Activated CD8-positive, alpha-beta memory T cell treated with anti-CD3 and anti-CD28 coated beads, Interleukin-2, amount 50 U/mL, for 1 hour (primary cell): ENCODE data around the gene KCTD12.

Experiments
- DNase-seq: peaks from one replicate; pipeline ENCODE4 v3.0.0-alpha.2; 2020; ENCODE audit errors: extremely low read depth

The KCTD12 gene

DNA sequence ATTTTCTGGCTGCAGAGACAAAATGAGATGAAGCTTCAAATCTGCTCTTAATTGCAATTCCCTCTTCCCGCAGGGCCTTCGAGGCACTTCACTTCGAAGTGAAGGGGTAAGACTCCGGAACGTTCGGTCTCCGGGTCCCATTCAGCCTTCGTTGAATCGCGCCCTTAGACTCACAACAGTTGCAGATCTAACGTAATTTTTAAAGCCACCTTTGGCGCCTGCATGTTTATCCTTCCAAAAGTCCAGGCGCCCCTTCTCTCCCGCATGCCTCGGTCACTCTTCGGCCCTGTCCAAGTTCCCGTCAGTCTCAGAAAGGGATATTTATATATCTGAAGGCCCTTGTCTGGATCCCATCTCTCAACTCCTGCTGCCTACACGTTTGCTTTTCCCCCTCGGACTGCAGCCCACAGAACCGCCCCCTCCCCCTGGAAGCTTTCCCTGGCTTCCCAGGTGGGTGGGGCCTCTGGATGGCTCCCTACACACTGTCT, 915 bp upstream of the KCTD12 start:
- DNase-seq, result no peak

DNA sequence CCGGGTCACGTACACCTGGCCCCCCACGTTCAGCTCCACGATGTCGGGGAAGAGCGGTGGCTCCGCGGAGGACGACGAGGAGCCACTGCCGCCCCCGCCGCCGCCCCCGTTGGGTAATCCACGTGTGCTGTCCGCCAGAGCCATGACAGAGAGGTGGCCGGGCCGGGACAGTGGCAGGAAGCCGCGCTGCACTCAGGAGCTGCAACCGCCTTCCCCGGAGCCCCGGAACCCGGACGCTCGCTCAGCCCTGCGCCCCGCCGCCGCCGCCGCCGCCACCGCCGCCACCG, 257 bp downstream of the KCTD12 start:
- no peak for DNase-seq

DNA sequence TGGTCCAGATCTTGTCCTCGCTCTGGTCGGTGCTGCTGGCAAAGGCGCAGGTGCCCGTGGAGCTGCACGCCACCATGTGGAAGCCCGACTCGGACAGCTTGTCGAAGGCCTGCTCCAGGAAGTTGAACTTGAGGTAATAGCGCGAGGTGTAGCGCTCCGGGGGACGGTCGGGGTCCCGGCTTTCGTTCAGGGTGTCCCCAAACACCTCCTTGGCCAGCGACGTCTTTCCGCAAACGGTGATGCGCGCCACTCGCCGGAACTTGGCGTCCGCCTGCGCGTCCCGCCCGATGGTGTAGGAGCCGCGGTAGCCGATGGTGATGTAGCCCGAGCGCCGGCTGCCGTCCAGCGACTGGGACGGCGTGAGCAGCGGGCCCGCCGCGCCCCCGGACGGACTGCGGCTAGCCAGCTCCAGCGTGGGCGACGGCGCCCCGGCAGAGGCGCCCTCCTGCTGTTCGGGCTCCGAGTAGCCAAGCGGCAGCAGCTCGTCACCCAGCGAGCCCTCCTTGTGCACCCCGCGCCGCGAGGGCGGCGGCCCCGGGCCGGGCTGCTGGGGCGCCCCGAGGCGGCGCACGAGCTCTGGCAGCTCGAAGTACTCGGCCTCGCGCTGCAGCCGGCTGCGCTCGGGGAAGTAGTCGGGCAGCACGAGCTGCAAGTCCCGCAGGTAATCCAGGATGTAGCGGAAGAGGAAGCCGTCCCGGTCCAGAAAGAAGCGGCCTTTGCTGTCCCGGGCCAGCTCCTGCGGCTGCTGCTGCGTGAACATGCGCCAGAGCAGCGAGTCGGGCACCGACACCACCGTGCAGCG, 801 bp downstream of the KCTD12 start:
- DNase-seq, result no peak

DNA sequence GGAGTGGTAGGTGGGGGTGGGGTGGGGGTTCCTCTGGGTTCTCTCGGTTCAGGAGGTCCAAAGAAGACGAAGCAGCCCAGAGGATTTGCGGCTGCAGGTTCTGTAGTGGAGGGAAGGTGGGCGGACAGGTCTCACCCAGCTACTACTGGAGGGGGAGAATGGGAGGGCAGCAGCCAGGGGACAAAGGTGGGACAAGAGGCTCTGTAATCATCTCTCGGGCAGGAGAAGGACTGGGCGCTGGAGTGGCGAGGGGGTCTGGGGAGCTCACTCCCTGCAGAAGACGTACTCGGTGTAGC, 1.4 kb downstream of the KCTD12 start:
- DNase-seq, result no peak

DNA sequence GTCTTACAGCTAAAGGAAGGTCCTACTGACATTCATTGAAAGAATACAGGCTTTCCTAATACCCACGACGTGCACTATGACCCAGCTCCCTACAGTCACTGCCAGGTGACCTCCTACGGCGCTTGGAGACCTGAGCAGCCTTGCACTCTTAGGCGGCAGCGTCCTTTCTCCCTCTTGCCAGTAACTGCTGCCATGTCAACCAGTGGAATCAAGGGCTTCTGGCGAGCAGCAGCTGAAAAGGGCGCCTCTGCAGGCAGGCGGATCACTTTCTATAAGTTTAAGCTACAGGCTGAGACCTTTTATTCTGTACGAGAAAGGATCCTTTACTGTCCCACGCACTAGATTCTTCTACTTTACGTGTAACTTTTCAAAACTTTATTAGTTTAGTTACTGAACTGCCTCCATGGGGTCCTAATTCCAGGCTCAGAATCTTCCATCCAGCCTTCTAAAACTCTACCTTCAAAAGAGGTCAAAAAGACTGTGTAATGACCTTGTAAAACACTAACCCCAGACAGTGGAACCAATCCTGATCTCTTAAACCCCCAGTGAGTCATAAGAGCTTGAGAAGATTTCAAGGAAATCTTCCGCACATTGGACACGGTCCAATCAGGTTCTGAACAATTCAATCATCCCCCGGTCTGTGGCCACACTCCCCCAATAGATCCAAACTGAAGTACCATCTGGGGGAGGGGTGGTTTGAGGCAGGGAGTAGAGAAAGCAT, 1.9 kb downstream of the KCTD12 start:
- DNase-seq, result no peak

DNA sequence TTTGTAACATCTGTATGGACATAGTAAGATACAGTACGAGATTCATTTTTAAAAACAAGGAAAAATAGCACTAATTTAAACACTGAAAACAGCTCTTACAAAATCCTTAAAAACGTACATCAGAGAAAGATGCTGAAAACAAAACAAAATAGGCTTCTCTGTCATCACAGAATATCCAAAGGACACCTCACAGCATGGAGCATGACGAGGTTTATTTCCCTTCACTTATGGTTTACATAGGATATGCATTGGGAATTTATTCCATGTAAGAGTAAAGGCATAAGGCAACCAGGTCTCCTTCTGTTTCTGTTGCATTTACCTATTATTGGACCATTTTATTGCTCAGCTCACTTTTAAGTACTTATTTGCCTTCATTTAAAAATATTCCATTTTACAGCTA, 3.0 kb downstream of the KCTD12 start:
- no peak for DNase-seq

DNA sequence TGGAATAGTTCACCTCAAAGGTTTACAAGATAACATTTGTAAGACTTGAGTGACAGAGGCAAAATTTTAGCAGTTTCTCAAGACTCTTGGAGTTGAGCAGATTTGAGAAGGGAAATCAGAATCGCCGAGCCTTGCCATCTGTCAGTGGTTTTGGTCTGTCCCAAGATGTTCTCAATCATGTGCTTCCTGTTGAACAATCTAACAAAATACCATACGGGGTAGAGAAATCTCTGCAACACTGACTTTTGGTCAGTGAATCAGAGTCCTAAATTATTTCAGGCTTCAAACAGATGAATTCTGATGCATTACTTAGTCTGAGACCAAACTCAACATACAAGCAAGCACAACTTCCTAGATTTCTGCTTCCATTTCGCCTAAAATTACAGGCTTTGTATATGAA, 3.8 kb downstream of the KCTD12 start:
- DNase-seq, result no peak

DNA sequence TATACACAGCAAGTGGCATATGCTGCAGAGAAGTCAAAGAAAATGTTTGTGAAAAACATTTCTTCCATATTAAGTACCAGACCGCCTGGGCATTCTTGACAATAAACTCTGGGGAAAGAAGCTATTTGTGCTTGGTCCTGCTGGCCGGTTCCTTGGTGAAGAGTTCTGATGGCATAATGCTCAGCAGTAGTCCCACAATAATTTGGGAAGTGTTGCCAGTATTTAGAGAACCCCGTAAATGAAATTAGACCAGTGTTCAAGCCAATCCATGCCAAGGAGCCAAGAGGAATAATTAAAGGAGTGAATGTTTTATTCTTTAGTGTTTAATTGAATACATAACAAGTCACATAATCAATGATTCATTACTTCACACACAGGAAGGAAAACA, 6.3 kb downstream of the KCTD12 start:
- no peak for DNase-seq

DNA sequence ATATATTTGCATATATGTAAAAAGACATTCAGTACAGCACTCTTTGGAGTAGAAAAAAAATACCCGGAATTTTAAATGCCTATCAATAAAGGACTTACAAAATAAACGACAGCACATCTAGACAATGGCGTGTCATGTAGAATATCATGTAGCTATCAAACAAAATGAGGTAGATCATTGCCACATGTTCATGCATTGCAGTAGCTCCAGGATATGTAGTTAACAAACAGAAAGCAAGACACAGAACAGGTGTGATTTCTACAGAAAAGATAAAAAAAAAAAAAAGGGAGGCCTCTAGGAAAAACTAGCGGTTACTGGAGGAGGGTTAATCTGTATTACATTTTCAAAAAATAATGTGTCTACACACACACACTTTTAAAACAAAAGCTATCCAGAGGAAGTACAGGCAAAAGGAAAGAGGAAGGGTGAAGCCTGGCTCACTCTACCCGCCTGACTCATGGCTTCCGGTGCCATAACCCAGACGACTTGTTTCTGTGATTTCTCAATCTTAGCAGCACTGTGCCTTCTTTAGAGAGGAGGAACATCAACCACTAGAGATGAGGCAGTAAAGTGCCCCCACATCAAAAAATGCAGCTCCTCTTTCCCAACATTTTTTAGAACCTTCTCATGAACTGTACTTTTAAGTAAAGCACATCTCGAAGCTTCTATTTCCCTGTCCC, 6.9 kb downstream of the KCTD12 start:
- no peak for DNase-seq

DNA sequence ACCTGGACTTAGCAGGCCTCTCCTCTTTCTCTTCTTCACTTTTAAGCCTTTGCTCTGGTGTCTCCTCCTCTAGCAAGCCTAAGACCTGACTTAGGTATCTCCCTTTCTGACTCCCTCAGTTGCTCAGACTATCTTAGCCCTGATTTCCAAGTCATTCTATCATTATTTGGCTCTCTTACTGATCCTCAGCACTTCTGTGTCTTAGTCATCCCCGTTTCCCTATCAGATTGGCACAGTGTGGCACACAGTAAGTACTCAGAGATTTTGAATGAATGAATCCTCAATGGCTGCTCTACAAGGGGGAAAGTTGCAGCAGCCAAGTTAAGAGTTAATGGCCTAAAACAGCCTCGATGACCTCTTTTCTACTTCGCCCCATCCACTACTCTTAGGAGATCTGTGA, 8.2 kb downstream of the KCTD12 start:
- no peak for DNase-seq

DNA sequence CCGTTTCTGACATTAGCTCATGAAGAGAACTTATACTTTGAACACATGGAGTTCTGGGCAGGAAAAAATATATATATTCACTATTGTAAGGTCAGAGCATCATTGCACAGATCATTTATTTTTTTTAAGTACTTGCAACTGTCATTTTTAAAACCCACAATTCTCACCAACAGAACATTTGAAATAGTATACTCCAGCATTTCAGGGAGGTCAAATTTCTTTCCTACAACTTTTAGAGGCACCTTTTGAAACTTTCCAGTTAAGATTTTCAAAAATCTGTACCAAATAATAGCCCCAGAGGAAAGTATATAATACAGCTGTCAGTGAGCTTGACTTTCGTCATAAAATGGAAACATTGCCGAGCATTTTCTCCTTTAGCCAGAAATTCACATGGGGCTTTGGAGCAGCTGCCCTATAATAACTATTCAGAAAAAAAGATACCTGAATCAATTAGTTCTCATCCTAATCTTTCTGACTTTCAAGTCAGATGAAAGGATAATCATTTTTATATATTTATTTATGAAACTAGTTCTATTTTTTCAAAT, 10.9 kb downstream of the KCTD12 start:
- no peak for DNase-seq

DNA sequence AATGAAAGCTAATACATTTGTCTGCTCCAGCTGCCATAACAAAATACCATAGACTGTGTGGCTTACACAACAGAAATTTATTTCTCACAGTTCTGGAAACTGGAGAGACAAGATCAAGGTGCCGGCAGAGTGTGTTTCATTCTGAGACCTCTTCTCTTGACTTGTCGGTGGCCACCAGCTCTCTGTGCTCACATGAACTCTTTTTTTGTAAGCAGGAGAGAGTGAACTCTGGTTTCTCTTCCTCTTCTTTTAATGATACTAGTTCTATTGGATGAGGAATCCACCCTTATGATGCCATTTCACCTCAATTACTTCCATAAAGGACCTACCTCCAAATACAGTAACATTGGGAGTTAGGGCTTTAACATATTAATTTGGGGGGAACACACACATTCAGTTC, 11.7 kb downstream of the KCTD12 start:
- no peak for DNase-seq

DNA sequence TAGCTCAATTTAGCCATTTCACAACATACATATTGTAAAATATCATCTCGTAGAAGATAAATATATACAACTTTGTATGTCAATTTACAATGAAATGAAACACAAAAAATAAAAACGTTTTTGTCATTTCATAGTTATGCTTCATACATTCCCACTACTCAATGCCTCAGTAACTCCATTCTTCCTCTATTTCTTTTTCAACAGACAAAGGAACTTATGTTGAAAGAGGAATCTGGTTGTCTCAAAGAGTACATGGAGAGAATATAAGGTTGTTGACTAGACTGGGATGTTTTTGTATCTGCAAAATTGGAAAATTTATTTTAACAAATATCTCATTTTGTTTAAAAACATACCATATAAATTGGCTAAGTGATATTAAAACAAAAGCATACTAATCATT, 12.8 kb downstream of the KCTD12 start:
- no peak for DNase-seq

DNA sequence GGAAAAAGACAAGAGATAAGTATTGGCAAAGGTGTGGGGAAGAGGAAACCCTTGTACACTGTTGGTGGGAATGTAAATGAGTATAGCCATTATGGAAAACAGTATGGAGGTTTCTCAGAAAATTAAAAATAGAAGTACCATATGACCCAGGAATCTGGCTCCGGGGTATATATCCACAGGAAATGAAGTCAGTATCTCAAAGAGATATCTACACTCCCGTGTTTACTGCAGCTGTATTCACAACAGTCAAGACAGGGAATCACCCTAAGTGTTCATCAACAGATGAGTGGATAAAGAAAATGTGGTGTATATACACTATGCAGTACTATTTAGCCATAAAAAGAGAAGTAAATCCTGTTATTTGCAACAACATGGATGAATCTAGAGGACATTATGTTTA, 13.5 kb downstream of the KCTD12 start:
- DNase-seq, result no peak

DNA sequence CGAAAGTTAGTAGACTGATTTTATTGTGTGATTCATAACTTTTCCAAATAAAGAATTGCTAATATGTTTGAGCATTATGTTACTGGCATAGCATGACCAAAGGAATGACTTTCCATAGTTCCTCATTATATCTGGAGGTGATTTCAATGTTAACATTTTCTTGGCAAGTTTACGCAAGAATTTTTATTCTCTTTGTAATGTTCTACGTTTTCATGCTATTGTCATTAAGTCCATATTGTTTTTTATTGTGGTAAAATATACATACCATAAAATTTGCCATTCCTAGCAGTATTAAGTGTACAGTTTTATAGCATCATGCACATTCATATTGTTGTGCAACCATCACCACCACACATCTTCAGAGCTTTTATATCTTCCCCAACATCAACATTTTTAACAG, 14.8 kb downstream of the KCTD12 start:
- DNase-seq, result no peak

DNA sequence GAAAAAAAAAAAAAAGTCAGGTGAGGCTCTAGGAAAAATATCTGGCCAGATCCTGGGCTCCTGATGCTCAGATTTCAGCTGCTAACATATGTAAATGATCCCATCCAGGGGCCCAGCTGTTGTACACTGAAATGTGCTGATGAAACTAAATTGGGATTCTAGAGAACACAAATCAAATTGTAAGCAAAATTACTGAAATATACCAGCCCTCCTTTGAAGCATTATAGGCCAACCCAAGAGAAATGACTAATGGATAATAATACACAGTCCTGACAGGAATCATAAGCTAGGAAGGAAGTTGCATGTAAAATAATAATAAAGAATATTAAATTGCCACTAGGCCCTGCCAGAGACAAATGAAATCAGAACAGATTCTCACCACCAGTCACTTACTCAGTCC, 17.8 kb downstream of the KCTD12 start:
- DNase-seq, result no peak

DNA sequence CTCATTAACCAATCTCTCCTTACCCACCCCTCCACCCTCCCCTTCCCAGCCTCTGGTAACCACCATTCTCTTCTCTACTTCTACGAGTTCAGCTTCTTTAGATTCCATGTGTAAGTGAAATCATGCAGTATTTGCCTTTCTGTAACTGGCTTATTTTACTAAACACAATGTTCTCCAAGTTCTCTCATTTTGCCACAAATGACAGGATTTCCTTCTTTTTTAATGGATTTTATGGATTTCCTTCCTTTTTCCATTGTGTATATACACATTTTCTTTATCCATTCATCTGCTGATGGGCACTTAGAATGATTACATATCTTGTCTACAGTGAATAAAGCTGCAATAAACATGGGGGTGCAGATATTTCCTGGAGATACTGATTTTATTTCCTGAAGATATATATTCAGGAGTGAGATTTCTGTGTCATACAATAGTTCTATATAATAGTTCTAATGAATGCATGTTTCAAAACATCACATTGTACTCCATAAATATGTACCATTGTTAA, 20.2 kb downstream of the KCTD12 start:
- DNase-seq, result no peak

DNA sequence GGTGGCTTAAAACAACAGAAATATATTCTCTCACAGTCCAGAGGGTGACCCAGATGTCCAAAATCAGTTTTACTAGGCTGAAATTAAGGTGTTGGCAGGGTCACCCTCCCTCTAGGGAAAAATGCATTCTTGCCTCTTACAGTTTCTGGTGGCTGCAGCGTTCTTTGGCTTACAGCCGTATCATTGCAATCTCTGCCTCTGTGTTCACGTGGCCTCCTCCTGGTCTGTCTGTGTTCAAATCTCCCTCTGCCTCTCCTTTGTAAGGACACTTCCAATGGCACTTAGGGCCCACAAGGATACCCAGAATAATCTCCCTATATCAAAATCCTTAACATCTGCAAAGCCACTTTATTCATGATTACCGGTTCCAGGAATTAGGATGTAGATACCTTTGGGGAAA, 21.1 kb downstream of the KCTD12 start:
- no peak for DNase-seq

DNA sequence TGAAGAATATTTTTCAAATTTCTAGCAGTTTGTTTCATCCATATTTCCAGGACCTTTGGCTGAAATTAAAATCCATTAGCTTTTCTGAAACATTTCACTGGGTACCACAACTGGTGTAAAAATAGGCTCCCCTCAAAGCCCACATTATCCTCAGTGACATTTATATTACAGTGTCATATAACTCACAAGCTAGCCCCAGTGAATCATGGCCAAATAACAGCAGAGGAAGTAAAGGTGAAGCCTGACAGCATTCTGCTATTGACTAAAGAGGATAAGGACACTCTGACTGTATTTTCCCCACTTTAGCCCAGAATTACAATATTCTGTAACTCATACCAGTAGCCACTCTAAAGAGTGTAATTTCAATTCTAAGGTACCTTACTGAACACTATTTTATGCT, 21.9 kb downstream of the KCTD12 start:
- no peak for DNase-seq

DNA sequence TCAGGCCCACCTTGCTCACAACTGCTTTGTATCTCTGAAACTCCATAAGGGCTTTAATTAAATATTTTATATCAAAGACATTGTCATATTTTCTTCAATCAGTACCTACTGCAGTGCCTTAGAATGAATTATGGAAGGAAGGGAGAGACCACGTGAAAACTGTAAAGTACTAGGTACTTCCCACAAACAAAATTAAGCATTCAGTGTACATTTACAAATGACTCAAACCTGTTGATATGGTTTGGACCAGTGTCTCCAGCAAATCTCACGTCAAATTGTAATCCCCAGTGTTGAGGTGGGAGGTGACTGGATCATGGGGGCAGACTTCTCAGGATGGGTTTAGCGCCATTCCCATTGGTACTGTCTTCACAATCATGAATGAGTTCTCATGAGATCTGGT, 23.2 kb downstream of the KCTD12 start:
- no peak for DNase-seq

DNA sequence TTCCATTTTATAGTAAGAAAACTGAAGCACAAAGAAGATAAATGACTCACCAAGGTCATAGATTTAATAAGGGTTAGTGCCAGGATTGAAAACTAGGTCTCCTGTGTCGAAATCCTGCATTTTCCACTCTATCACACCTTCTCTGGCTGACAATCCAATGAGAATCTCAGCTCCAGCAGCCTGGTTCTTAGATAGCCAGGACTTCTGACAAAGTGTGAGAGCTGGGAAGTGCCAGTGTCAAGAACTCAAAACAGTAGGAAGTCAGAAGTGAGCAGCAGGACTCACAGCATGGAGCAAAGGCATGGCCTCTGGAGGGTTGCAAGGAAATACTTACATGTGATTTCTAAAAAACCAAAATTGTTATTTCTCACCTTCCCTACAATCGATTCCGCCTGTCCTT, 24.3 kb downstream of the KCTD12 start:
- no peak for DNase-seq

DNA sequence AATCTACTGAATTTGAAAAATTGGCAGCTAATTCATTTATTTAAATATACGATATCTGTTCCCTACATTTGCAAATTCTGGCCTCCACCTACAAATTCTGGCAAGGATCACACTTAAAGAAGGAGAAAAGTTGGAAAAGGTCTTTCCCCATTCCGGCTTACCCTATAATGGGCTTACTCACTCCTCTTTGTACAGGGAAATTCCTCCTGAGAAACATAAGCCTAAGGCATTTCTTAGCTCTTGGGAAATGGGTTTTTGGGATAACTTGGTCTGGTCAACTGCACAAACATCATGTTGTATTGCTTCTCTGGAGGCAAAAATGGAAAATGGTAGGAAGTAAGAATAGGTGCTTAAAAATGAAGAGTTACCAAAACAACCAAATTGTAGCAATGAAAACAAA, 25.5 kb downstream of the KCTD12 start:
- no peak for DNase-seq

DNA sequence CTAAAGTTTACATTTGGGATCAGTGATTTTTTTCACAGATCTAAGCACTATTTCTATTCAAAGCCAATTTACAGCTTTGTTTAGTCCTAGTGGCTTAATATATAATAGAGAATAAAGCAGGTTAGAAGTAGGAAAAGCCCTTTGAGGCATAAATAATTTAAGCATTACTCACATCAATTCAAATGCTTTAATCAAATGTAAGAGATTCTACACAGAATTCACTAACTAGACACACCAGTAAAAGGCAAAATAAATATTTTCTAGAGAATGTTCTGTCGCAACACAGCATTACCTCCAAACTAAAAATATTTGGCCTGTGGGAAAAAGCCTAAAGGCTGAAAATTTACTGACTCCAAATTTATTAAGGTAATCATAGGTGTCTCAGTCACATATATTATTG, 31.3 kb downstream of the KCTD12 start:
- no peak for DNase-seq
